GM23338 (cell line): Measurements from ENCODE around the gene ATF2. TPM values are rescaled to one million over a fixed set of nuclear protein-coding genes. Genes with fewer than 3 reads are reported as not detected.

Source experiments
- ATAC-seq: fragments of 200-7000 bp; cut with Tn5 transposase; 3 replicates; pipeline ENCODE4 v1.9.1; 2020
- DNase-seq: peaks from one replicate; pipeline ENCODE4 v3.0.0-alpha.2; 2015; ENCODE audit warnings: low spot score
- H2AFZ ChIP-seq: fragments of 200-600 bp; sonication (generic); 2 replicates; pipeline ENCODE4 v1.8.0; 2016; ENCODE audit warnings: antibody characterized with exemption, mild to moderate bottlenecking, moderate library complexity
- H3F3A ChIP-seq: fragments of 200-600 bp; sonication (generic); replicated peaks from 2 replicates; pipeline ENCODE4 v1.8.0; 2017; ENCODE audit warnings: antibody characterized with exemption, mixed run types, low read depth
- H3K27ac ChIP-seq: fragments of 200-600 bp; sonication (generic); 2 replicates; pipeline ENCODE4 v1.6.1; 2016; ENCODE audit warnings: low read depth
- H3K27me3 ChIP-seq: fragments of 200-600 bp; sonication (generic); 2 replicates; pipeline ENCODE4 v1.8.0; 2016; ENCODE audit warnings: mild to moderate bottlenecking, mixed run types, moderate library complexity; ENCODE audit not compliant: insufficient read depth
- H3K36me3 ChIP-seq: fragments of 200-600 bp; sonication (generic); 2 replicates; pipeline ENCODE4 v1.8.0; 2016; ENCODE audit warnings: mild to moderate bottlenecking; ENCODE audit not compliant: insufficient read depth
- H3K4me1 ChIP-seq: fragments of 200-600 bp; sonication (generic); 2 replicates; pipeline ENCODE4 v1.8.0; 2016; ENCODE audit warnings: mild to moderate bottlenecking, moderate library complexity; ENCODE audit not compliant: insufficient read depth
- H3K4me2 ChIP-seq: fragments of 200-600 bp; sonication (generic); 2 replicates; pipeline ENCODE4 v1.7.1; 2017; ENCODE audit warnings: mixed run types
- H3K4me3 ChIP-seq: fragments of 200-600 bp; sonication (generic); 2 replicates; pipeline ENCODE4 v1.6.1; 2016; ENCODE audit warnings: mixed run types
- H3K79me2 ChIP-seq: fragments of 200-600 bp; sonication (generic); replicated peaks from 2 replicates; pipeline ENCODE4 v1.8.0; 2017; ENCODE audit warnings: mild to moderate bottlenecking; ENCODE audit not compliant: insufficient read depth
- H3K9me2 ChIP-seq: fragments of 200-600 bp; sonication (generic); 2 replicates; pipeline ENCODE4 v1.8.0; 2017; ENCODE audit not compliant: insufficient read depth
- H4K20me1 ChIP-seq: fragments of 200-600 bp; sonication (generic); replicated peaks from 2 replicates; pipeline ENCODE4 v1.8.0; 2017; ENCODE audit warnings: mild to moderate bottlenecking; ENCODE audit not compliant: insufficient read depth
- H3K27ac Mint-ChIP-seq: 2 replicates; pipeline ENCODE4 v1.8.0; 2020; ENCODE audit warnings: inconsistent platforms, mild to moderate bottlenecking, moderate library complexity, mixed read lengths
- H3K27me3 Mint-ChIP-seq: 3 replicates; pipeline ENCODE4 v1.8.0; 2022; ENCODE audit warnings: low read depth, mild to moderate bottlenecking, moderate library complexity, mixed read lengths, inconsistent platforms; ENCODE audit not compliant: insufficient read depth, poor library complexity
- H3K36me3 Mint-ChIP-seq: 3 replicates; pipeline ENCODE4 v1.8.0; 2021; ENCODE audit warnings: low read depth, mild to moderate bottlenecking, inconsistent platforms, moderate library complexity, mixed read lengths
- H3K4me1 Mint-ChIP-seq: 3 replicates; pipeline ENCODE4 v1.8.0; 2020; ENCODE audit warnings: mild to moderate bottlenecking, inconsistent platforms, mixed read lengths
- H3K4me3 Mint-ChIP-seq: 3 replicates; pipeline ENCODE4 v1.8.0; 2021; ENCODE audit warnings: moderate library complexity, mild to moderate bottlenecking, inconsistent platforms, mixed read lengths
- H3K9me3 Mint-ChIP-seq: 3 replicates; pipeline ENCODE4 v1.8.0; 2020; ENCODE audit warnings: moderate library complexity, mild to moderate bottlenecking, inconsistent platforms, mixed read lengths
- polyA plus RNA-seq: library from polyadenylated mRNA; unstranded; fragments of >200 nt; fragmentation: Nextera tagmentation; extraction: Ambion mirVana; gene quantifications from 2 replicates; pipeline ENCODE4 v1.2.1, GENCODE V29; 2016
- total RNA-seq: library from RNA; depleted of rRNA; stranded (reverse); fragments of >200 nt; shearing (Covaris generic); gene quantifications from 2 replicates; pipeline ENCODE4 v1.2.3, GENCODE V29; 2014
- TF ChIP-seq, protein P1 (sequence below): IDR thresholded peaks from 2 replicates; pipeline ENCODE4 v1.6.1; 2016; ENCODE audit warnings: antibody characterized with exemption
- TF ChIP-seq, protein P2 (sequence below): IDR thresholded peaks from one replicate; pipeline ENCODE4 v1.6.1; 2018; ENCODE audit warnings: antibody characterized with exemption; ENCODE audit not compliant: unreplicated experiment
- TF ChIP-seq, protein P3 (sequence below), 2 experiments: fragments of 200-600 bp in 1 of 2; sonication (generic) in 1 of 2; conservative IDR thresholded peaks; 2 replicates each; pipeline versions ENCODE4 v1.5.1 to v1.6.1; 2016 to 2017; ENCODE audit warnings: antibody characterized with exemption in 2 of 2, low read depth in 2 of 2, mild to moderate bottlenecking in 2 of 2, moderate library complexity in 1 of 2

Gene ATF2
- total and polyA plus RNA-seq, 2 experiments from 2014 or later: 23.6 to 56.2 TPM

DNA sequence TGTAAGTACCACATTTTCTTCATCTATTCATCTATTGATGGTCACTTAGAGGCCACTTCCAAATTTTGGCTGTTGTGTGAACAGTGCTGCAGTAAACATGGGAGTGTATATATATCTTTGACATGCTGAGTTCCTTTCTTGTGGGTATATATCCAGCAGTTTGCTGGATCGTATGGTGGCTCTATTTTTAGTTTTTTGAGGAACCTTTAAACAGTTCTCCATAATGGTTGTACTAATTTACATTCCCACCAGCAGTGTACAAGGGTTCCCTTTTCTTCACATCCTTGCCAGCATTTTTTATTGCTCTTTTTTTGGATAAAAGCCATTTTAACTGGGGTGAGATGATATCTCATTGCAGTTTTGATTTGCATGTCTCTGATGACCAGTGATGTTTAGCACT is 20.8 kb upstream of the ATF2 start (continued):
- TF ChIP-seq, protein P1, sequence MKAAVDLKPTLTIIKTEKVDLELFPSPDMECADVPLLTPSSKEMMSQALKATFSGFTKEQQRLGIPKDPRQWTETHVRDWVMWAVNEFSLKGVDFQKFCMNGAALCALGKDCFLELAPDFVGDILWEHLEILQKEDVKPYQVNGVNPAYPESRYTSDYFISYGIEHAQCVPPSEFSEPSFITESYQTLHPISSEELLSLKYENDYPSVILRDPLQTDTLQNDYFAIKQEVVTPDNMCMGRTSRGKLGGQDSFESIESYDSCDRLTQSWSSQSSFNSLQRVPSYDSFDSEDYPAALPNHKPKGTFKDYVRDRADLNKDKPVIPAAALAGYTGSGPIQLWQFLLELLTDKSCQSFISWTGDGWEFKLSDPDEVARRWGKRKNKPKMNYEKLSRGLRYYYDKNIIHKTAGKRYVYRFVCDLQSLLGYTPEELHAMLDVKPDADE: no peak
- TF ChIP-seq, protein P2, sequence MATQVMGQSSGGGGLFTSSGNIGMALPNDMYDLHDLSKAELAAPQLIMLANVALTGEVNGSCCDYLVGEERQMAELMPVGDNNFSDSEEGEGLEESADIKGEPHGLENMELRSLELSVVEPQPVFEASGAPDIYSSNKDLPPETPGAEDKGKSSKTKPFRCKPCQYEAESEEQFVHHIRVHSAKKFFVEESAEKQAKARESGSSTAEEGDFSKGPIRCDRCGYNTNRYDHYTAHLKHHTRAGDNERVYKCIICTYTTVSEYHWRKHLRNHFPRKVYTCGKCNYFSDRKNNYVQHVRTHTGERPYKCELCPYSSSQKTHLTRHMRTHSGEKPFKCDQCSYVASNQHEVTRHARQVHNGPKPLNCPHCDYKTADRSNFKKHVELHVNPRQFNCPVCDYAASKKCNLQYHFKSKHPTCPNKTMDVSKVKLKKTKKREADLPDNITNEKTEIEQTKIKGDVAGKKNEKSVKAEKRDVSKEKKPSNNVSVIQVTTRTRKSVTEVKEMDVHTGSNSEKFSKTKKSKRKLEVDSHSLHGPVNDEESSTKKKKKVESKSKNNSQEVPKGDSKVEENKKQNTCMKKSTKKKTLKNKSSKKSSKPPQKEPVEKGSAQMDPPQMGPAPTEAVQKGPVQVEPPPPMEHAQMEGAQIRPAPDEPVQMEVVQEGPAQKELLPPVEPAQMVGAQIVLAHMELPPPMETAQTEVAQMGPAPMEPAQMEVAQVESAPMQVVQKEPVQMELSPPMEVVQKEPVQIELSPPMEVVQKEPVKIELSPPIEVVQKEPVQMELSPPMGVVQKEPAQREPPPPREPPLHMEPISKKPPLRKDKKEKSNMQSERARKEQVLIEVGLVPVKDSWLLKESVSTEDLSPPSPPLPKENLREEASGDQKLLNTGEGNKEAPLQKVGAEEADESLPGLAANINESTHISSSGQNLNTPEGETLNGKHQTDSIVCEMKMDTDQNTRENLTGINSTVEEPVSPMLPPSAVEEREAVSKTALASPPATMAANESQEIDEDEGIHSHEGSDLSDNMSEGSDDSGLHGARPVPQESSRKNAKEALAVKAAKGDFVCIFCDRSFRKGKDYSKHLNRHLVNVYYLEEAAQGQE: no peak

DNA sequence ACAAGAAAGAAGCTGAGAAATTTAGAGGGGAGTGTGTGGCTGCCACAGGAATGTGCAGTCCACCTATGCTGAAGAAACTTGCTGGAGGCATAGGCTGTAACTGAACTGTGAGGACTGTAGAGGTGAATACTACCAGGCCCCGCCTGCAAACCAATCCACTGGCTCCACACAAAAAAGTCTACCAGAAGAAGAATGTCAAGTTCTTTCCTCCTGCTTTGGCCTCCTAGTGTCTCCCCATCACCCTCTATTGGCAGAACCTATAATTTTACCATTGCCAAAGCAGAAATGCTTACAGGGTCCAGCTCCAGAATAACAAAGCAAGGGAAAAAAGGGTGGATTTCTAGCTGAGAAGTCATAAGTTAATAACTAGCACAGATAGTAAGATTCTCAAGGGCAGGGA is 19.4 kb upstream of the ATF2 start:
- no peak overlapping the region for H2AFZ ChIP-seq
- H3K27me3 Mint-ChIP-seq: peaks cover 3% of the 10 kb centered on the region
- H3F3A ChIP-seq: no peaks in the 10 kb centered on the region
- TF ChIP-seq, protein P2: no peak
- TF ChIP-seq, protein P3, sequence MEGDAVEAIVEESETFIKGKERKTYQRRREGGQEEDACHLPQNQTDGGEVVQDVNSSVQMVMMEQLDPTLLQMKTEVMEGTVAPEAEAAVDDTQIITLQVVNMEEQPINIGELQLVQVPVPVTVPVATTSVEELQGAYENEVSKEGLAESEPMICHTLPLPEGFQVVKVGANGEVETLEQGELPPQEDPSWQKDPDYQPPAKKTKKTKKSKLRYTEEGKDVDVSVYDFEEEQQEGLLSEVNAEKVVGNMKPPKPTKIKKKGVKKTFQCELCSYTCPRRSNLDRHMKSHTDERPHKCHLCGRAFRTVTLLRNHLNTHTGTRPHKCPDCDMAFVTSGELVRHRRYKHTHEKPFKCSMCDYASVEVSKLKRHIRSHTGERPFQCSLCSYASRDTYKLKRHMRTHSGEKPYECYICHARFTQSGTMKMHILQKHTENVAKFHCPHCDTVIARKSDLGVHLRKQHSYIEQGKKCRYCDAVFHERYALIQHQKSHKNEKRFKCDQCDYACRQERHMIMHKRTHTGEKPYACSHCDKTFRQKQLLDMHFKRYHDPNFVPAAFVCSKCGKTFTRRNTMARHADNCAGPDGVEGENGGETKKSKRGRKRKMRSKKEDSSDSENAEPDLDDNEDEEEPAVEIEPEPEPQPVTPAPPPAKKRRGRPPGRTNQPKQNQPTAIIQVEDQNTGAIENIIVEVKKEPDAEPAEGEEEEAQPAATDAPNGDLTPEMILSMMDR (conservative IDR thresholded peaks at IDR 0.05; ENCODE audit: low read depth in 2 of 2): peak; percentile 56 to 62
- peaks cover 3% of the 10 kb centered on the region; the same call in 1 of the 3 replicates for H3K9me3 Mint-ChIP-seq
- no peaks in the 10 kb centered on the region for H3K36me3 Mint-ChIP-seq
- no peaks in the 10 kb centered on the region for H3K79me2 ChIP-seq
- DNase-seq (peak; percentile 65), ATAC-seq (peak; percentile 87)
- H3K4me3 ChIP-seq: no peak overlapping the region
- no peak overlapping the region for H3K27ac Mint-ChIP-seq
- H3K27me3 ChIP-seq: no peaks in the 10 kb centered on the region
- H3K36me3 ChIP-seq: no peaks in the 10 kb centered on the region
- H3K4me2 ChIP-seq: no peak overlapping the region
- no peaks in the 10 kb centered on the region for H4K20me1 ChIP-seq
- no peak overlapping the region for H3K4me3 Mint-ChIP-seq
- H3K4me1 ChIP-seq: no peaks in the 10 kb centered on the region
- peaks cover 6% of the 10 kb centered on the region; the same call in 2 of the 3 replicates for H3K4me1 Mint-ChIP-seq
- peaks cover 8% of the 10 kb centered on the region for H3K9me2 ChIP-seq
- no peak overlapping the region for H3K27ac ChIP-seq
